ENCODE measurements around the gene YWHAH.

GRCh38 chr22:31899669-31900068 lies 44.7 kb upstream of the YWHAH start:
- TF ChIP-seq CTCF (IDR thresholded peaks at IDR 0.05), result no peak
- no peak for TF ChIP-seq POLR2A (IDR thresholded peaks at IDR 0.05)

Data from Peyer's patch (tissue), 4 donors.